Measurements from ENCODE around the gene BAG1.

BAG1 gene

GRCh38 chr9:33230756-33231622 is 33.5 kb downstream of the BAG1 start:
- no peak for DNase-seq (ENCODE audit: extremely low read depth, low read depth)
- H3K4me3 ChIP-seq (replicated peaks; ENCODE audit: low read depth, low read length) = no peak overlapping the region
- TF ChIP-seq, protein P1, sequence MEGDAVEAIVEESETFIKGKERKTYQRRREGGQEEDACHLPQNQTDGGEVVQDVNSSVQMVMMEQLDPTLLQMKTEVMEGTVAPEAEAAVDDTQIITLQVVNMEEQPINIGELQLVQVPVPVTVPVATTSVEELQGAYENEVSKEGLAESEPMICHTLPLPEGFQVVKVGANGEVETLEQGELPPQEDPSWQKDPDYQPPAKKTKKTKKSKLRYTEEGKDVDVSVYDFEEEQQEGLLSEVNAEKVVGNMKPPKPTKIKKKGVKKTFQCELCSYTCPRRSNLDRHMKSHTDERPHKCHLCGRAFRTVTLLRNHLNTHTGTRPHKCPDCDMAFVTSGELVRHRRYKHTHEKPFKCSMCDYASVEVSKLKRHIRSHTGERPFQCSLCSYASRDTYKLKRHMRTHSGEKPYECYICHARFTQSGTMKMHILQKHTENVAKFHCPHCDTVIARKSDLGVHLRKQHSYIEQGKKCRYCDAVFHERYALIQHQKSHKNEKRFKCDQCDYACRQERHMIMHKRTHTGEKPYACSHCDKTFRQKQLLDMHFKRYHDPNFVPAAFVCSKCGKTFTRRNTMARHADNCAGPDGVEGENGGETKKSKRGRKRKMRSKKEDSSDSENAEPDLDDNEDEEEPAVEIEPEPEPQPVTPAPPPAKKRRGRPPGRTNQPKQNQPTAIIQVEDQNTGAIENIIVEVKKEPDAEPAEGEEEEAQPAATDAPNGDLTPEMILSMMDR (IDR thresholded peaks at IDR 0.05; ENCODE audit: low read depth, low read length, missing control alignments) = no peak

DNA sequence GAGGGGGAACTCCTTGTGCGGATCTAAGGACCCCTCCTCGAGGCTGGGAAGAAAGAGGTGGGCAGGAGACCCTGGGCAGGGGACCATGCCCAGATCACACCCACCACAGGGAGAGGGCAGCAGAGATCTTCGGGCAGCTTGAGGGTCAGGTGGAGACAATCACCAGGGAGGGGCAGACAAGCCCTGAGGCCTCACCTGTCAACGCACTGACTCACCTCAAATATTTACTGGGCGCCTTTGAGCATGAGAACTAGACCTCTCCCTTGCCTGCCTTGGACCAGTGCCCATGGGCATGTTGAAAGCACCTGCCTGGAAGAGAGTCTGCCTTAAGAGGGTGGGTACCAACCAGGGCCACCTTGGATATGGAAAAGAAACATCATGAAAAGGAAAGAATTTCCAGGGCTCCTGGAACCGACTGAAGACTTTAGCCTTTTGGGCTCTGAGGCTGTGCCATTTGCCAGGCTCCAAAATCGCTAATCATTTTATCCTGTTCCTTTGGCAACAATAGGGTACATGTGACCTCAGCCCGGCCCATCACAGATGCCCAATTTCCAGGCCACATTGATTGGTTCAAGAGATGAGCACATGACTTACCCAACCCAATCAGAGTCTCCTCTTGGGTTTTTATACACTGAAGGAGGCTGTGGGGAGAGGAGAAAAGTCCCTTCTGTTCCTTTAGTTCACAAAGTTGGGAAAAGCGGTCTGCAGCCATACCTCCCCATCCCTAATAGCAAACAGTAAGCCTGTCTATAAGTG is 35.0 kb downstream of the BAG1 start:
- DNase-seq (ENCODE audit: extremely low read depth, low read depth) = no peak
- TF ChIP-seq, protein P1 (IDR thresholded peaks at IDR 0.05; ENCODE audit: low read depth, low read length, missing control alignments) = no peak
- H3K4me3 ChIP-seq (replicated peaks; ENCODE audit: low read depth, low read length) = no peak overlapping the region

DNA sequence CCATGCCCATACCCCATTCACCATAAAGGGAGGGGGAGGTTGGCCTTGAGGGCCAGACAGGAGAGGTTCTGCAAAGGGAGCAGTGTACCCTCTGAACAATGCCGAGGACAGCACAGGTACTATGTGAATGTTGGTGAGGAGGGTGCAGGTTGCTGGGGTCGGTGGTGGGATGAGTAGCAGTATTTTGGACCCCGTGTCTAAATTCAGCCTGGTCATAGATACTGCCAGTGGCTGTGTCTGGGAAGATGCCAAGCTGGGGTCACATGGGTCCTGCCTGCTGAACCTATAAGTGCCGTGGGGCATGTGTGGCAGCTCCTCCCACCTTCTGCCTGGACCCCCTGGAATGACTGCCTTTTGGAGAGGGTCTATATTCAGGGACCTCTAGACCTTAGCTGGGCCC is 35.9 kb downstream of the BAG1 start:
- TF ChIP-seq, protein P1 (IDR thresholded peaks at IDR 0.05; ENCODE audit: low read depth, low read length, missing control alignments) = no peak
- DNase-seq (ENCODE audit: extremely low read depth, low read depth) = no peak
- H3K4me3 ChIP-seq (replicated peaks; ENCODE audit: low read depth, low read length) = no peak overlapping the region

DNA sequence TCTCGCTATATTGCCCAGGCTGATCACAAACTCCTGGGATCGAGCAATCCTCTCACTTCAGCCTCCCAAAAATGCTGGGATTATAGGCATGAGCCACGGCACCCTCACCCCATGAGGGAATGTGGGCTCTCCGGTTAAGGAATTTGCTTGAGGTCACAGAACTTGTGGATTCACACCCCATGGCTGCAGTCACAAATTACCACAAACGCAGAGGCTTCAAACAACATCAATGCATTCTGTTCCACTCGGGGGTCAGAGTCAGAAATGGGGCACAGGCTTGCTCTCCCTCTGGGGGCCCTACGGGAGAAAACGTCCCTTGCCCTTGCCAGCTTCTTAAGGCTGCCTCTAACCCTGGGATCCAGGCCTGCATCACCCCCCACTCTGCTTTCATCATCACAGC is 36.8 kb downstream of the BAG1 start:
- DNase-seq (ENCODE audit: extremely low read depth, low read depth) = no peak
- H3K4me3 ChIP-seq (replicated peaks; ENCODE audit: low read depth, low read length) = no peak overlapping the region
- TF ChIP-seq, protein P1 (IDR thresholded peaks at IDR 0.05; ENCODE audit: low read depth, low read length, missing control alignments) = no peak

DNA sequence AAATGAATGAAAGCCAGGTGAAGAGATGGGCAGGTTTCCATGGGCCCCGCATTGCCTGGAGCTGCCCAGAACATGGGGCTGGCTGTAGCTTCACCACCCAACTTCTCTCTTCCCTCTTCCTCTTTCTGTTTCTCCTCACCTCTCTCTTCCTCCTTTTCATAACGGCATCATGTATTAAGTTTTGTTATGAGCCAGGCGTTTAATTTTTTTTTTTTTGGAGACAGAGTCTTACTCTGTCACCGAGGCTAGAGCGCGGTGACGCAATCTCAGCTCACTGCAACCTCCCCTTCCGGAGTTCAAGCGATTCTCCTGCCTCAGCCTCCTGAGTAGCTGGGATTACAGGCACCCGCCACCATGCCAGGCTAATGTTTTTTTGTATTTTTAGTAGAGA is 37.5 kb downstream of the BAG1 start:
- no peak overlapping the region for H3K4me3 ChIP-seq (replicated peaks; ENCODE audit: low read depth, low read length)
- no peak for DNase-seq (ENCODE audit: extremely low read depth, low read depth)
- TF ChIP-seq, protein P1 (IDR thresholded peaks at IDR 0.05; ENCODE audit: low read depth, low read length, missing control alignments) = no peak

DNA sequence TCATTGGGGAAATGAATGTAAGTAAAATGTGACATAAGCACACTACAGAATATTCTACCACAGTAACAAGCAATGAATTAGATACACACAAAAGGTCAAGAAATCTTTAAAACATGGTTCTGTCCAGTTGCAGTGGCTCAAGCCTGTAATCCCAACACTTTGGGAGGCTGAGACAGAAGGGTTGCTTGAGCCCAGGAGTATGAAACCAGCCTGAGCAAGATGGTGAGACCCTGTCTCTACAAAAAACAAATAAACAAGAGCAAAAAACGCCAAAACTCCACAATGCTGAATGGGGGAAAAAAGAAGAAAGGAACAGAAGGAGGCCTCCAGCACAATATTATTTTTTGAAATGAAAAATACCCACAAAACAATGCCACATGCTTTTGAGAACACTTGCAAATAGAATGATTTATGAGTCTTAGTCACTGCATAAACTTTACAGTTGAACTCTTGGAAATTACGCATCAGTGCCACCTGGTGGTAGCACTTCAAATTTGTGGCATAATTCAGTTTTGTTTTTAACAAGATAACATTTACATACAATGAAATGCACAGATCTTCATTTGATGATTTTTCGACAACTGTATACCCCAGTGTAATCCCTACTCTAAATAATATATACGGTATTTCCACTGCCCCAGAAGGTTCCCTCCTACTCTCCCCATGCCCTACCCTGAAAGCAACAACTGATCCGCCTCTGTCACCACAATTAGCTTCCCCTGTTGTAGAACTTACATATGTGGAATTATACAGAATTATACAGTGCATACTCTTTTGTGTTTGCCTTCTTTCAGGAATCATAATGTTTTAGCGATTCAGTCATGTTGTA is 39.0 kb downstream of the BAG1 start:
- H3K4me3 ChIP-seq (replicated peaks; ENCODE audit: low read depth, low read length) = no peak overlapping the region
- TF ChIP-seq, protein P1 (IDR thresholded peaks at IDR 0.05; ENCODE audit: low read depth, low read length, missing control alignments) = peak; percentile 55
- peak; percentile 75 for DNase-seq (ENCODE audit: extremely low read depth, low read depth)

Measured in HFF-Myc (cell line).